ENCODE measurements around the gene ARFRP1. TPM values are rescaled to one million over a fixed set of nuclear protein-coding genes. Genes with fewer than 3 reads are reported as not detected.
"Not testable (repeated sequence)": the region's sequence is repeated elsewhere in the genome, so short reads cannot be mapped to it uniquely, and the experiment has no call there.

The ARFRP1 gene
- total and polyA plus RNA-seq, 12 donors = 18.8 to 75.9 (median 42.2) TPM

DNA sequence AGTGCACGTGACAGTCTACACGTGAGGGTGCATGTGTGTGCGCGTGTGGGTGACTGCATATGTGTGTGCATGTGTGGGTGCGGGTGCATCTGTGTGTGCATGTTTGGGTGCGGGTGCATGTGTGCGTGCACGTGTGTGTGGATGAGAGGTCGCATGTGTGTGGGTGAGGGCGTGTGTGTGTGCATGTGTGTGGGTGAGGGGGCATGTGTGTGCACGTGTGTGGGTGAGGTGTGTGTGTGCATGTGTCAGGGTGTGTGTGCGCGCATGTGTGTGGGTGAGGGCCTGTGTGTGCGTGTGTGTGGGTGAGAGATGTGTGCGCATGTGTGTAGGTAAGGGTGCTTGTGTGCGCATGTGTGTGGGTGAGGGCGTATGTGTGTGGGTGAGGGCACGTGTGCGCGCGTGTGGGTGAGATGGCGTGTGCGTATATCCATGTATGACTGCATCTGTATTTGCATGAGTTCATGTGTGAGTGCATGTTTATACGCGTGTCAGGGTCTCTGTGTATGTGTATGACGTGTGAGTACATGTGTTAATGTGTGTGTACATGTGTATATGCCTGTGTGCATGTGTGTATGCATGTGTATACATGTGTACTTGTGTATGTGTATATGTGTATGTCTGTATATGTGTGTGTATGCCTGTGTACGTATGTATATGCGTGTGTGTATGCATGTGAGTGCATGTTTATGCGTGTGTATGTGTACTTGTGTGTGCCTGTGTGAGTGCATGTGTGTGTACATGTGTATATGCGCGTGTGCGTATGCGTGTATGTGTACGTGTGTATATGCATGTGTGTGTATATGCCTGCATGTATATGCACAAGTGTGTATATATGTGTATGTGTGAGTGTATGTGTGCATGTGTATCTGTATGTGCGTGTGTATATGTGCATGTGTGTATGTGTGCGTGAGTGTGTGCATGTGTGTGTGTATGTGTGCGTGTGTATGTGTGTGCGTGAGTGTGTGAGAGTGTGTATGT, 24.6 kb upstream of the ARFRP1 start:
- H3K27ac ChIP-seq = no peak overlapping the region
- no peak overlapping the region for H3K4me3 ChIP-seq
- TF ChIP-seq POLR2A (IDR thresholded peaks at IDR 0.05) = no peak
- TF ChIP-seq, protein P1, sequence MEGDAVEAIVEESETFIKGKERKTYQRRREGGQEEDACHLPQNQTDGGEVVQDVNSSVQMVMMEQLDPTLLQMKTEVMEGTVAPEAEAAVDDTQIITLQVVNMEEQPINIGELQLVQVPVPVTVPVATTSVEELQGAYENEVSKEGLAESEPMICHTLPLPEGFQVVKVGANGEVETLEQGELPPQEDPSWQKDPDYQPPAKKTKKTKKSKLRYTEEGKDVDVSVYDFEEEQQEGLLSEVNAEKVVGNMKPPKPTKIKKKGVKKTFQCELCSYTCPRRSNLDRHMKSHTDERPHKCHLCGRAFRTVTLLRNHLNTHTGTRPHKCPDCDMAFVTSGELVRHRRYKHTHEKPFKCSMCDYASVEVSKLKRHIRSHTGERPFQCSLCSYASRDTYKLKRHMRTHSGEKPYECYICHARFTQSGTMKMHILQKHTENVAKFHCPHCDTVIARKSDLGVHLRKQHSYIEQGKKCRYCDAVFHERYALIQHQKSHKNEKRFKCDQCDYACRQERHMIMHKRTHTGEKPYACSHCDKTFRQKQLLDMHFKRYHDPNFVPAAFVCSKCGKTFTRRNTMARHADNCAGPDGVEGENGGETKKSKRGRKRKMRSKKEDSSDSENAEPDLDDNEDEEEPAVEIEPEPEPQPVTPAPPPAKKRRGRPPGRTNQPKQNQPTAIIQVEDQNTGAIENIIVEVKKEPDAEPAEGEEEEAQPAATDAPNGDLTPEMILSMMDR (IDR thresholded peaks at IDR 0.05) = no peak
- intact Hi-C loops (cut with DNase I) = no loop called here
- no peaks in the 10 kb centered on the region for H3K9me3 ChIP-seq (replicated peaks in 1 of 3)
- WGBS, 4 donors = 85 to 88% (median 86%) methylated on average over 37 to 38 of the region's 38 CpGs
- H3K36me3 ChIP-seq (replicated peaks in 1 of 2) = peaks cover 0 to 24% of the 10 kb centered on the region in 2 donors
- no peak for DNase-seq
- H3K4me1 ChIP-seq (replicated peaks in 1 of 2) = peaks cover 16 to 18% of the 10 kb centered on the region in 2 donors
- H3K27me3 ChIP-seq = no peaks in the 10 kb centered on the region

DNA sequence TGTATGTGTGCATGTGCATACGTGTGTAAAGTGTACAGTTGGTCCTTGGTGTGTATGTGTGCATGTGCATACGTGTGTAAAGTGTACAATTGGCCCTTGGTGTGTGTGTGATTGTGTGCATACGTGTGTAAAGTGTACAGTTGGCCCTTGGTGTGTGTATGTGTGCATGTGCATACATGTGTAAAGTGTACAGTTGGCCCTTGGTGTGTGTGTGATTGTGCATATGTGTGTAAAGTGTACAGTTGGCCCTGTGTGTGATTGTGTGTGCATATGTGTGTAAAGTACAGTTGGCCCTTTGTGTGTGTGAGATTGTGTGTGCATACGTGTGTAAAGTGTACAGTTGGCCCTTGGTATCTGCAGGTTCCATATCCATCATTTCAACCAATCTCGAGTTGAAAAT, 23.6 kb upstream of the ARFRP1 start:
- Histone ChIP-seq H3K36me3 (replicated peaks in 1 of 2) (peaks cover 0 to 24% of the 10 kb centered on the region in 2 donors), H3K9me3 (replicated peaks in 1 of 3) (no peaks in the 10 kb centered on the region), H3K4me1 (replicated peaks in 1 of 2) (peaks cover 14% of the 10 kb centered on the region in 2 donors), H3K27ac (no peak overlapping the region), H3K4me3 (no peak overlapping the region), H3K27me3 (no peaks in the 10 kb centered on the region)
- DNase-seq = no peak
- TF ChIP-seq, protein P1 (IDR thresholded peaks at IDR 0.05) = no peak
- TF ChIP-seq POLR2A (IDR thresholded peaks at IDR 0.05) = no peak
- 68 to 78% (median 76%) methylated on average over 4 to 5 of the region's 5 CpGs for WGBS, 4 donors
- intact Hi-C loops (cut with DNase I) = no loop called here

DNA sequence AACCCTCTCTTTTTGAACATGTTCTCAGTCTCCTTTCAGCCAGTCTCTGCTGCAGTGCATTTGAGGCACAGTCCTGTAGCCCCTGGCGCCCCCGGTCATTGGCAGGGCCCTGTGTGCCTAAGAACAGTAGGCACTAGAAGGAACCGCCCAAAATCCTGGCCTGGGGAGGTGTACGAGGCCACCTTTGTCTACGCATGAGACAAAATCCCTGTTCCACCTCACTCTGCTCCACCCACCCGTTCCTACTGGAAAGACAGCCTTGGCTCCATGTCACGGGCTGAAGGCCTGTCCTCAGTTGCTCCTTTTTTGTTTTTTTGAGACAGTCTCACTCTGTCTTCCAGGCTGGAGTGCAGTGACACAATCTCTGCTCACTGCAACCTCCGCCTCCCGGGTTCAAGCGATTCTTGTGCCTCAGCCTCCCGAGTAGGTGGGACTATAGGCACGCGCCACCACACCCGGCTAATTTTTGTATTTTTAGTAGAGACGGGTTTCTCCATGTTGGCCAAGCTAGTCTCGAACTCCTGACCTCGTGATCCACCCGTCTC, 22.5 kb upstream of the ARFRP1 start:
- H3K9me3 ChIP-seq (replicated peaks in 1 of 3); H3K27ac ChIP-seq; H3K27me3 ChIP-seq; DNase-seq; H3K4me3 ChIP-seq; intact Hi-C loops (cut with DNase I): not testable (repeated sequence)
- Histone ChIP-seq H3K36me3 (replicated peaks in 1 of 2) (peaks cover 0 to 17% of the 10 kb centered on the region in 2 donors), H3K4me1 (replicated peaks in 1 of 2) (peaks cover 11 to 14% of the 10 kb centered on the region in 2 donors)
- 87 to 95% (median 90%) methylated on average over 18 of the region's 18 CpGs for WGBS, 4 donors

DNA sequence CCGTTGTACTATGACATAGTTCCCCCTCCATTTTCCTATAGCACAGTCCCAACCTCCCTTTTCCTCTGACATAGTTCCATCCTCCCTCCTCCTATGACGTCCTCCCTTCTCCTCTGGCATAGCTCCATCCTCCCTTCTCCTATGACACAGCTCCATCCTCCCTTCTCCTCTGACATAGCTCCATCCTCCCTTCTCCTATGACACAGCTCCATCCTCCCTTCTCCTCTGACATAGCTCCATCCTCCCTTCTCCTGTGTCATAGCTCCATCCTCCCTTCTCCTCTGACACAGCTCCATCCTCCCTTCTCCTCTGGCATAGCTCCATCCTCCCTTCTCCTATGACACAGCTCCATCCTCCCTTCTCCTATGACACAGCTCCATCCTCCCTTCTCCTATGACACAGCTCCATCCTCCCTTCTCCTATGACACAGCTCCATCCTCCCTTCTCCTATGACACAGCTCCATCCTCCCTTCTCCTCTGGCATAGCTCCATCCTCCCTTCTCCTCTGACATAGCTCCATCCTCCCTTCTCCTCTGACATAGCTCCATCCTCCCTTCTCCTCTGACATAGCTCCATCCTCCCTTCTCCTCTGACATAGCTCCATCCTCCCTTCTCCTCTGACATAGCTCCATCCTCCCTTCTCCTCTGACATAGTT, 15.3 kb upstream of the ARFRP1 start:
- intact Hi-C loops (cut with DNase I) = not testable (repeated sequence)

DNA sequence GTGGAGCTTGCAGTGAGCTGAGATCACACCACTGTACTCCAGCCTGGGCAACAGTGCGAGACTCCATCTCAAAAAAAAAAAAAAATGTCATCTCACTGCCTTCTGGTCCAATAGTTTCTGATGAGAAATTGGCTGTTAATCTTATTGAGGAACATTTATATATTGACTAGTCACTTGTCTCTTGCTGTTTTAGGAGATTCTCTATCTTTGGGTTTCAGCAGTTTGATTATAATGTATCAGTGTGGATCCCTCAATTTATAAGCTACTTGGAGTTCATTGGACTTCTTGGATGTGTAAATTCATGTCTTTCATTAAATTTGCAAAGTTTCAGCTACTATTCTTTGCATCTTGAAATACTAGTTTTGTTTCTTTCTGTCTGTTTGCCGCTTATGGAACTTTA, 11.2 kb upstream of the ARFRP1 start:
- Histone ChIP-seq H3K36me3 (replicated peaks in 1 of 2) (peaks cover 0 to 29% of the 10 kb centered on the region in 2 donors), H3K27me3 (no peaks in the 10 kb centered on the region), H3K27ac (no peak overlapping the region), H3K9me3 (replicated peaks in 1 of 3) (peaks cover 0 to 19% (median 0%) of the 10 kb centered on the region in 3 donors), H3K4me3 (no peak overlapping the region), H3K4me1 (replicated peaks in 1 of 2) (no peaks in the 10 kb centered on the region)
- intact Hi-C loops (cut with DNase I) = no loop called here
- no peak for DNase-seq
- TF ChIP-seq, protein P1 (IDR thresholded peaks at IDR 0.05) = no peak
- TF ChIP-seq POLR2A (IDR thresholded peaks at IDR 0.05) = no peak
- 87 to 100% (median 99%) methylated on average over 2 of the region's 2 CpGs for WGBS, 4 donors

More for the DNA sequence above, 15.3 kb upstream of the ARFRP1 start:
- not testable (repeated sequence) for H3K27ac ChIP-seq; H3K27me3 ChIP-seq; DNase-seq; H3K4me1 ChIP-seq (replicated peaks in 1 of 2); H3K4me3 ChIP-seq
- H3K9me3 ChIP-seq (replicated peaks in 1 of 3) = peaks cover 0 to 18% (median 0%) of the 10 kb centered on the region in 3 donors
- WGBS, 4 donors = 78 to 92% (median 83%) methylated on average over 2 of the region's 2 CpGs
- peaks cover 0 to 15% of the 10 kb centered on the region in 2 donors for H3K36me3 ChIP-seq (replicated peaks in 1 of 2)
